NOMO-1 treated with dmso at 0.1 percent for 144 hours (cell line): ENCODE results near the gene KRT10.

ENCODE experiments used
- DNase-seq: peaks from one replicate; lab custom pipeline; 2025; ENCODE audit not compliant: unreplicated experiment; lab: John Stamatoyannopoulos, UW

The KRT10 gene

DNA sequence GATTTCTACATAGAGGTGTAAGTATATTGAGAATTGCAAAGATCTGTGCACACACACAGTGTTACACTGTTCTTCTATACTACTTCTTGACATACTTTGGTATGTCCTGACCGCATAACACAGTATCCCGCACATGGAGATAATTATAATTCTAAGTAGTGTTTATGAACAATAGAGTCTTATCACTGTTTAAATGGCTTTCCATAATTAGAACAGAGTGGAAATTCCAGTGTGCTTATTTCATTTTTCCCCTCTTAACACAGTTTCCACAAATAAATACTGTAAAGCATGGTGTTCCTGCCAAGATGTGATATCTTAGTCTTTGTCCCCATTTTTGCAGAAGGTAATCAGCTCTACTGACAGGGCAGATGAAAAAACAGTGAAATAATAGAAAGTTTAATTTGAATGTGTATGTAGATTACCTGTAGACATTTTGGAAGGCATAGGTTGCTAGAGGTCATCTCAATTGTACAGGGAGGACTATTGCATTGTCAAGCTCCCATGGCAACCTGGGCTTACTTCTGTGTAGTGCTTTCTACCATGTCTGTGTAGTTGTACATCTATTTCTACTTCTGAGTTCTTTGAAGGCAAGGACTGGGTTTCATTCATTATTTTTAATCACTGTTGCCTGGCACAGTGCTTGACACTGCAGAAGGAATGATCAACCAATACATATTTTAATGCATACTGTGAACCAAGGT is 12.5 kb downstream of the KRT10 start:
- DNase-seq, result no peak

- DNase-seq, result no peak
These were observed 16.3 kb downstream of the KRT10 start for GRCh38 chr17:40806131-40806530.

DNA sequence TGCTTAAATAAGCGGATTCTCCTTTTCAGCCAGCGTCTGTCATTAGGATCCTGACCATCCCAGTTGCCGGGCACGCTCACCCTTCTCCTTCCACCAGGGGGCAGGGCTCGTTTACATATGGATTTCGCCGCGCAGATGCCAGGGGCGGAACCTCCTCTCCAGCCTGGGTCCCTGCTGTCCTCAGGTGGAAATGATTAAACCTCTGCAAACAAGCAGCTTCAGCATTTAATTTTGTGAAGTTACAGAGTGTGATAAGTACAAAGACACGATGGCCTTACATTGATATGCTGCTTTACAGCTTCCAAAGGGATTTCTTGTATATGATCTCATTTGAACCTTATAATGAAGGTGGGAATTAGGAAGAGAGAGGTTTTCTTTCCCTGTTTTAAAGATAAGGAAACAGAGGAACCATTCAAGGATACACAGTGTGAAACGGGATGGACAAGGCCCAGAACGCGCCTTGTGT is 18.8 kb downstream of the KRT10 start:
- DNase-seq, result peak; percentile 49

DNA sequence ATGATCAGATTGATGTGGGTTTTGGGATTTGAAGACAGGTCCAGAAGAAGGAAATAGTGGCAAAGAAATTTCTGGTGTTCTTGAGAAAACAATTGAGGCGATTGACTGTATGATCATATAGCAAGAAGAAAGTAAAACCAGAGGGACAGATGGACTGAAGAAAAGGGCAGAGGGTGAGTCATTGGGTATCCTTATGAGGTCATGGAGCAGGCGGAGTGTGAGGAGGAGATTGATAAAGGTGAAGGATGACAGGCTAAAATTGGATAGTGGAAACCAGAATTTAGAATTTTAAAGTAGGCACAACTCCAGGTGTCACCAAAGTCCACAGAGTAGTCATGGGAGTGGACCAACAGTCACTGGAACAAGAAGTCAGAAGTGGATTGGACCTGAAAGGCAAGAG is 21.3 kb downstream of the KRT10 start:
- no peak for DNase-seq

- no peak for DNase-seq
These were observed 22.0 kb downstream of the KRT10 start for GRCh38 chr17:40800381-40800780.

DNA sequence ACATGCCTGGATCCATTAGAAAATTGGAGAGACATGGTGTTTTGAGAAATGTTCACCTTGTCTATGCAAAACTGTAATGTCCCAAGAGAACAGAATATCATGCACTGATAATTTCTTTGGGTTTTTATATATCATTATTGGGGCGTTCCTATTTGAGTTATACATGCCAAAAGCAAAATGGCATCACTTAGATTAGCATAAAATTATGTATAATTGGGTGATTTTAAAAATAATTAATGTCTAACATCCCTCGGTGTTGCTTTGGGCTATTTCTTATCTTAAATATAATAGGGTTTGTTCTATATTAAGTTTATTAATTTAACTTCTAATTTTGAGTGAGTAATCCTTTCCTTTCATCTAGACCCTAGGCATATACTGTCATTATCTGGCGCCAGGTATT is 22.6 kb downstream of the KRT10 start, which contains the start of gene KRT28:
TSS of gene KRT28 (minus strand) at position 101 of the 400 bp plus-strand sequence. CDS start at position 35, 66 bp downstream.
- DNase-seq, result no peak

DNA sequence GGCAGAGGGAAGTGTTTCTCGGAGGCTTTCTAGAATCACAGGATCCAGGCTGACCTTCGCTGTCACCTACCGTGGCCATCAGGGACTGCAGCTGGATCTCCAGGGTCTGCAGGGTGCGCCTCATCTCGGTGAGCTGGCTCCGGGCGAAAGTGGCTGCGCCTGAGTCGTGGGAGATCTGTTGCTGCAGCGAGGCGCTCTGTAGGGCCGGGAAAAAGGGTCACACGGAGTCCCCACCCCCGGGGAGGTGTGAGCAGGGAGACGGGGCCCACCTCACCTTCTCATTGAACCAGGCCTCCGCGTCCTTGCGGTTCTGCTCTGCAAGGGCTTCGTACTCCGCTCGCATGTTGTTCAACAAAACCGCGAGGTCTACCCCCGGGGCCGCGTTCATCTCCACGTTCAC is 25.6 kb downstream of the KRT10 start:
- DNase-seq, result no peak

- no peak for DNase-seq
These were observed 27.3 kb downstream of the KRT10 start for GRCh38 chr17:40795019-40795667.

GRCh38 chr17:40794466-40794865 is 27.9 kb downstream of the KRT10 start:
- peak; percentile 34 for DNase-seq

DNA sequence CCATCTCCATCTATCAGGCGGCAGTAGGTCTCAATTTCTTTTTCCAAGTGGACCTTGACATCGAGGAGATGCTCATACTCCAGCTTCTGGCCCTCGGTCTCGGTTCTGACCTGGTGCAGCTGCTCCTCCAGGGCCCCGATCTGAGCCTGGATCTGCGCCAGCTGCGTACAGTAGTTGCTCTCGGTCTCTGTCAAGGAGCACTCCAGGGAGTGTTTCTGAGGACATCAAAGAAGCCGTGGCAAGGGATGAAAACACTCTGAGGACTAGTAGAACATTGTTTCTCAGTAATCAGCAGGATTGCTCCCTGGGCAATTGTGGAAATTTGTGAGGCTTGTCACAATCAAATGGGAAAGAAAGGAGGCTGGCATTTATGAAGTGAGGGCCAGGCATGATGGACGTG is 28.6 kb downstream of the KRT10 start:
- DNase-seq, result no peak

GRCh38 chr17:40791787-40792436 is 30.5 kb downstream of the KRT10 start:
- no peak for DNase-seq

- no peak for DNase-seq
These were observed 31.3 kb downstream of the KRT10 start for GRCh38 chr17:40791111-40791510.

DNA sequence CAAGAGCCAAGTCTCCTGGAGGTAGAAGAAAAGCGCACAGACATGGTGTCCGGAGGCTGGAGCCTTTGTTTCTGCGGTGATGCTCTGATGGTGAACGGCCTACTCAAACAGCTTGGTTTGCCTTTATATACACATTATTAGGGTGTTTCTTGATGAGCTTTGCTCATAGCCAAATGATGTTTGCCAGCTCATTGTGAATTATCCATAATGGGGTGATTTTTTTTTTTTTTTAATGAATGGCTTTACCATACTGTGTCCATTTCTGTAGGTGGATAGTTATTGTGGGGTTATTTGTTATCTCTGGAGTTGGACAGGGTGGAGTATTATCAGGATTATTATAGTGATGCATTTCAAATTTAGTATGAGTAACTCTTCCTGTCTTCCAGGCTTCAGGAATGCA is 40.0 kb downstream of the KRT10 start, which contains the start of gene KRT27:
TSS of gene KRT27 (minus strand) at position 101 of the 400 bp plus-strand sequence. CDS start at position 44, 57 bp downstream.
- DNase-seq, result no peak

GRCh38 chr17:40779181-40779909 is 43.1 kb downstream of the KRT10 start:
- DNase-seq, result no peak

- no peak for DNase-seq
These were observed 44.0 kb downstream of the KRT10 start for GRCh38 chr17:40778461-40778860.

- no peak for DNase-seq
These were observed 44.4 kb downstream of the KRT10 start for GRCh38 chr17:40777971-40778370.

- DNase-seq, result no peak
These were observed 45.0 kb downstream of the KRT10 start for GRCh38 chr17:40777459-40777858.

DNA sequence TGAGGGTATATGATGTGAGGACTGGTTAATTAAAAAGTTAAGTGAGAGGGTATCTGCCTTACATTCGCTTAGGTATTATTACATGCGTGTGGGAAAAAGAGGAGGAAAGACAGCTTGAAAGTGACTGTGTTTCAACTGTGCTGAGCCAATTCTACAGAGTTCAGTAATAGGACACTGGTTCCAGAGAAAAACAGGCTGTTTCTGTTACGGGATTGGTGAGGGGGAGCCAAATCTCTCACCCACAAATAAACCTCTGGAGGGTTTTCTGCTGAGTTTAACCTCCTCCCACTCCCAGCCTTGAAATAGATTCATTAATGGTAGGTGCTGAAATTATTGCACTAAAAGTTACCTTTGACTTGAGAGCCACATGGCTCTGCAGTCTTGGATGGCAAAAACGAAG is 46.5 kb downstream of the KRT10 start:
- DNase-seq, result no peak

DNA sequence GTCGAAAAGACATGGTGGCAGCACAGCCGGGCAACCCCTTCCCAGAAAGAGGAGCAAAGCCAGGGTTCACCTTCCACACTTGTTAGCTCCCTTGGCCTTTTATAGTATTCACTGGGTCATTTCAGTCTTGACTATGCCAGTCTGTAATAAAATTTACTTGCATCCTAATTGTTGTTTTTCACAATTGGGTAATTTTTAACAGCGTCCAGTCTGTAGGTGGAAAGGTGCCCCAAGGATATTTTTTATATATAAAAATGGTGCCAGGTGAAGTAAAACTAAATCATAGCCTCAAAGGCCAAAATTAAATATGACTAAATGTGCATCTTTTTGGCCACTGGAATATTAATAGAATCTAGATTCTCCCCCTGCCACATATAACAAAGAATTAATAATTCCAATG is 50.3 kb downstream of the KRT10 start, which contains the start of gene KRT26:
TSS of gene KRT26 (minus strand) at position 101 of the 400 bp plus-strand sequence. CDS start at position 13, 88 bp downstream.
- no peak for DNase-seq
